HUES6 (cell line): ENCODE measurements around the gene EHF.

Source experiments
- H3K27ac ChIP-seq: 2 replicates; pipeline ENCODE4 v1.7.0; 2013; ENCODE audit warnings: low read depth, mild to moderate bottlenecking, low read length, inconsistent platforms
- H3K27me3 ChIP-seq: 2 replicates; pipeline ENCODE4 v1.6.1; 2013; ENCODE audit warnings: low read length; ENCODE audit not compliant: control insufficient read depth, insufficient read depth
- H3K36me3 ChIP-seq: 2 replicates; pipeline ENCODE4 v1.6.1; 2013; ENCODE audit warnings: low read length; ENCODE audit not compliant: control insufficient read depth, insufficient read depth
- H3K4me1 ChIP-seq: 2 replicates; pipeline ENCODE4 v1.6.1; 2013; ENCODE audit warnings: low read length; ENCODE audit not compliant: control insufficient read depth, insufficient read depth
- H3K4me3 ChIP-seq: 2 replicates; pipeline ENCODE4 v1.5.1; 2013; ENCODE audit warnings: low read depth, low read length
- H3K9ac ChIP-seq: one replicate; pipeline ENCODE4 v1.6.1; 2013; ENCODE audit warnings: mild to moderate bottlenecking, low read length
- H3K9me3 ChIP-seq: 2 replicates; pipeline ENCODE4 v1.6.1; 2013; ENCODE audit warnings: low read depth, low read length; ENCODE audit not compliant: control insufficient read depth, insufficient read depth

The EHF gene

GRCh38 chr11:34613552-34614056, 7.3 kb upstream of the EHF start:
- H3K9me3 ChIP-seq: no peaks in the 10 kb centered on the region
- H3K27me3 ChIP-seq: no peaks in the 10 kb centered on the region
- H3K4me3 ChIP-seq: no peak overlapping the region
- no peak overlapping the region for H3K27ac ChIP-seq
- H3K36me3 ChIP-seq: no peaks in the 10 kb centered on the region
- H3K9ac ChIP-seq: no peak overlapping the region
- H3K4me1 ChIP-seq: no peaks in the 10 kb centered on the region

DNA sequence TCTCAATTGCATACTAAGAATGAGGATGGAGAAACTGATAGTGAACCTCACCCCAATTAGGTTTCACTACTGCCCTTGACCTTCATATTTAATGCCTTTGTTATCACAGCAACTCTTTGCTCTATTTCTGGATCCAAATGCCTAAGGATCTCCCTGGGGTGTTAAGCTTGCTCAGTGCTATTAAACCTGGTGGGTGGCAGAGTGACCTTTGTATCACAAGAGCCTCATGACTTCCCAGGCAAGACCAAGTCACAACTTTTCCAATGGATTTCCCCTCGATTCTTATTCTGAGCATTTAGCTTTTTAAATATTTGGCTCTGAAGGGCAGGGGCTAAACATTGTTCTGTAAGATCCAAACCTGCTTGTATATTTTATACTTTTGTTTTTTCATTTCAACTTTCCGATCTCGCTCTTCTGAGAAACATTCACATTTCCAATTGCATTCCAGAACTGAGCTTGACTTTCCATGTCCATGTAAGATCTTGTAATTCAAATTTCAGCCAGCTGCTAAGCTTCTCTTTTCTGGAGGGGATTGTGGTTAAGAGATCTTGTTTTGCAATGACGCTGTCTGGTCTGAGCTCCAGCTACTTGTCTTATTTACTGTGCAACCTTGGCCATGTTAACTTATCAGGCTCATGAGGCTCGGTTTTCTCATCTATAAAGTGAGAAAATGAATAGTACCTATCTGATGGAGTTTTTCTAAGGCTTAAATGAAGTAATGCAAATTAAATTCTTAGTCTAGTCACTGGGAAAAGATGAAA, 6.4 kb upstream of the EHF start:
- no peaks in the 10 kb centered on the region for H3K27me3 ChIP-seq

DNA sequence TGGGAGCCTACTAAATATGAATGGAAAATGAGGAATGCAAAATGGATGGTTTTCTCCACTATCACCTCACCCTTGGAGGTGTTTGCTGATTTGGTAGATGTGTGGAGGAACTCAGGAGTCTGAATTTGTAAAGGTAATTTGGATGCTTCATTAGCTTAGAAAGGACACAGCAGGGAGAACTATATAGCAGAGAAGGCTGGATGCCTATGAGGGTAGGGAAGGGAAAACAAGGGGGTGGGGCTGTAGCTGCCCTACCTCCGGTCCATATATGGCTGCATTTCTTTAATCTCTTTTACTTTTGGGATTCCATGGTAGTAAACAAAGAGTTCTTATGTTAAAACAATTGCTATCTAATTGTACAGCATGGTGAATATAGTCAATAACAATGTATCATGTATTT, 4.8 kb upstream of the EHF start:
- Histone ChIP-seq H3K36me3 (no peaks in the 10 kb centered on the region), H3K4me3 (no peak overlapping the region), H3K27me3 (no peaks in the 10 kb centered on the region), H3K4me1 (no peaks in the 10 kb centered on the region), H3K9me3 (no peaks in the 10 kb centered on the region), H3K27ac (no peak overlapping the region), H3K9ac (no peak overlapping the region)

More for the DNA sequence above, 6.4 kb upstream of the EHF start:
- Histone ChIP-seq H3K9ac (no peak overlapping the region), H3K4me1 (no peaks in the 10 kb centered on the region), H3K27ac (no peak overlapping the region), H3K9me3 (no peaks in the 10 kb centered on the region), H3K4me3 (no peak overlapping the region), H3K36me3 (no peaks in the 10 kb centered on the region)

- Histone ChIP-seq H3K4me1 (no peaks in the 10 kb centered on the region), H3K9ac (no peak overlapping the region), H3K27me3 (no peaks in the 10 kb centered on the region), H3K9me3 (no peaks in the 10 kb centered on the region), H3K4me3 (no peak overlapping the region), H3K27ac (no peak overlapping the region), H3K36me3 (no peaks in the 10 kb centered on the region)
Observed at GRCh38 chr11:34616830-34617504, 3.9 kb upstream of the EHF start.

- Histone ChIP-seq H3K9ac (no peak overlapping the region), H3K4me3 (no peak overlapping the region), H3K27ac (no peak overlapping the region), H3K9me3 (no peaks in the 10 kb centered on the region), H3K4me1 (no peaks in the 10 kb centered on the region), H3K36me3 (no peaks in the 10 kb centered on the region), H3K27me3 (no peaks in the 10 kb centered on the region)
Observed at GRCh38 chr11:34618406-34618805, 2.5 kb upstream of the EHF start.

GRCh38 chr11:34619062-34619516, 1.8 kb upstream of the EHF start:
- H3K27me3 ChIP-seq: no peaks in the 10 kb centered on the region
- no peak overlapping the region for H3K27ac ChIP-seq
- H3K4me1 ChIP-seq: no peaks in the 10 kb centered on the region

GRCh38 chr11:34620202-34620601, 691 bp upstream of the EHF start:
- Histone ChIP-seq H3K36me3 (no peaks in the 10 kb centered on the region), H3K27me3 (no peaks in the 10 kb centered on the region), H3K4me1 (no peaks in the 10 kb centered on the region), H3K9ac (no peak overlapping the region), H3K4me3 (no peak overlapping the region), H3K9me3 (no peaks in the 10 kb centered on the region), H3K27ac (no peak overlapping the region)

More at GRCh38 chr11:34619062-34619516, 1.8 kb upstream of the EHF start:
- Histone ChIP-seq H3K36me3 (no peaks in the 10 kb centered on the region), H3K9me3 (no peaks in the 10 kb centered on the region), H3K4me3 (no peak overlapping the region), H3K9ac (no peak overlapping the region)

GRCh38 chr11:34621876-34622275, 983 bp downstream of the EHF start:
- Histone ChIP-seq H3K27me3 (no peaks in the 10 kb centered on the region), H3K27ac (no peak overlapping the region), H3K4me3 (no peak overlapping the region), H3K9ac (no peak overlapping the region), H3K9me3 (no peaks in the 10 kb centered on the region), H3K36me3 (no peaks in the 10 kb centered on the region), H3K4me1 (no peaks in the 10 kb centered on the region)

DNA sequence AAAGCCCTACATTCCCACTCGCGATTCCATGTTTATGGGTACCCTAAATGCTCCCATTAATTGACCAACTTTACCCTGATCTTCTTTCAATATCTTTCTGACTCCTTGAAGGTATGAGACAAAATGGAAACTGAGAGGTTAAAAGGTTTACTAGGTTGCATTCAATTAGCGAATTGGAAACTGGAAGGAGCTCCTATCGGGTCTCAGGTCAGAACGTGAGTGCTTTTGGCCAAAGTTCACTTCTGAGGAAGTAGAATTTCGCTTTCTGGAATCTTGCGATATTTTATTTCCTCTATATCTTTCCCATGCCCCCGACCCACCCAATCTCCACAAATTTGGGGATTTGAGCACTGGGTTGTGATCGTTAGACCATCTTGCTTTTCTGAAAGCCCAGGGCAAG, 2.6 kb downstream of the EHF start:
- no peaks in the 10 kb centered on the region for H3K4me1 ChIP-seq

DNA sequence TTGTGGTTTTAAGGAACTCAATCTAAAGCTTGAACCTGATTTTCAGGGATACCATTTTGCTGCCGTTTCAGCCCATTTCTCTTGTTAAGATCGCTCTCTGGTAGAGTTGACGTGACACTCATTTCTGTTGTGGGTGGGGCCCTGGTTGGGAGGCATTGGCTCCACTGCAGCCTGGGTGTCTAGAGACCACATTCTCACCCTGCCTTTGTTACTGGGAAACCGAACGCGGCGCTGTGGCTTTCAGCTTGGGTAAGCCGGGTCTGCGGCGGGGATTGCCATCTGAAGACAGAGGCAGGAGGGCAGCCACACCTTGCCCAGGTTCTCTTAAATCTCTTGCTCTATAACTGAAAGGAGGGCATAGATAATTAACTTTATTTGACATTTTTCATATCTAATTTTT, 3.2 kb downstream of the EHF start:
- no peaks in the 10 kb centered on the region for H3K36me3 ChIP-seq
- H3K9me3 ChIP-seq: no peaks in the 10 kb centered on the region
- H3K27ac ChIP-seq: no peak overlapping the region
- H3K4me3 ChIP-seq: no peak overlapping the region
- no peak overlapping the region for H3K9ac ChIP-seq
- no peaks in the 10 kb centered on the region for H3K27me3 ChIP-seq
- no peaks in the 10 kb centered on the region for H3K4me1 ChIP-seq

More for the DNA sequence above, 2.6 kb downstream of the EHF start:
- H3K36me3 ChIP-seq: no peaks in the 10 kb centered on the region
- no peaks in the 10 kb centered on the region for H3K9me3 ChIP-seq
- H3K27ac ChIP-seq: no peak overlapping the region
- H3K27me3 ChIP-seq: no peaks in the 10 kb centered on the region
- H3K9ac ChIP-seq: no peak overlapping the region
- H3K4me3 ChIP-seq: no peak overlapping the region

DNA sequence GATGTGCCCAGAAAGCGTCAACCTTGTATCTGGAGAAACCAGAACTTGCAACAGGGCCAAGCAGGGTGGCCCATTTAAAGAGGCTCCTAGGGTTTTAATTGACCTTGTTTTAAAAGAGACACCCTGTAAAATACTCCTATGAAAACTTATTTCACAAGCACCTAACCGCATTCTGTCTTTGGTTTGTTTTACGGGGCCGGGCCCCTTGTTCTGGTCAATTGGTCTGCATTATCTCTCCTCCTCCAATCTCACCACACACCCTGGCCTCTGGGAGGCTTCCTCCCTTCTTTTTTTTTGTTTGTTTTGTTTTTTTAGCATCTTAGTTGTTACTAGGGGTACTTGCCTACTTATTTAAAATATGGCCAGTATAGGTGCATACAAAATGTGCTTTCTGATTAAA, 4.7 kb downstream of the EHF start:
- Histone ChIP-seq H3K4me3 (no peak overlapping the region), H3K4me1 (no peaks in the 10 kb centered on the region), H3K27ac (no peak overlapping the region), H3K9me3 (no peaks in the 10 kb centered on the region), H3K27me3 (no peaks in the 10 kb centered on the region), H3K9ac (no peak overlapping the region), H3K36me3 (no peaks in the 10 kb centered on the region)
